Brain microvascular endothelial cell (primary cell): ENCODE results near the gene PKNOX2.

Experiments
- DNase-seq: peaks from one replicate; pipeline ENCODE4 v3.0.0-alpha.2; 2020
- H3K27ac ChIP-seq: fragments of 250-450 bp; sonication (Bioruptor Pico); 2 replicates; pipeline ENCODE4 v1.5.1; 2020; ENCODE audit warnings: mild to moderate bottlenecking, moderate library complexity
- H3K27me3 ChIP-seq: fragments of 250-450 bp; sonication (Bioruptor Pico); replicated peaks from 2 replicates; pipeline ENCODE4 v1.5.1; 2020; ENCODE audit warnings: mild to moderate bottlenecking
- H3K36me3 ChIP-seq: fragments of 250-450 bp; sonication (Bioruptor Pico); replicated peaks from 2 replicates; pipeline ENCODE4 v1.5.1; 2020; ENCODE audit warnings: mild to moderate bottlenecking
- H3K4me3 ChIP-seq: 2 replicates; pipeline ENCODE4 v1.5.1; 2011; ENCODE audit warnings: low read depth, mild to moderate bottlenecking, control low read depth, low read length, moderate library complexity
- CTCF ChIP-seq: IDR thresholded peaks from 2 replicates; pipeline ENCODE4 v1.5.1; 2011; ENCODE audit warnings: low read depth, mild to moderate bottlenecking, moderate library complexity, low read length, control low read depth, inconsistent platforms; ENCODE audit errors: missing control alignments
- in situ Hi-C: cut with HindIII; loops from 2 replicates; pipeline ENCODE4 v1.10.0; 2017; ENCODE audit warnings: low sequenced_read_pairs, low pct_ligation_motif_present

Gene PKNOX2

GRCh38 chr11:125446279-125446678 is 281.7 kb downstream of the PKNOX2 start:
- no peaks in the 10 kb centered on the region for H3K36me3 ChIP-seq
- DNase-seq, result no peak

DNA sequence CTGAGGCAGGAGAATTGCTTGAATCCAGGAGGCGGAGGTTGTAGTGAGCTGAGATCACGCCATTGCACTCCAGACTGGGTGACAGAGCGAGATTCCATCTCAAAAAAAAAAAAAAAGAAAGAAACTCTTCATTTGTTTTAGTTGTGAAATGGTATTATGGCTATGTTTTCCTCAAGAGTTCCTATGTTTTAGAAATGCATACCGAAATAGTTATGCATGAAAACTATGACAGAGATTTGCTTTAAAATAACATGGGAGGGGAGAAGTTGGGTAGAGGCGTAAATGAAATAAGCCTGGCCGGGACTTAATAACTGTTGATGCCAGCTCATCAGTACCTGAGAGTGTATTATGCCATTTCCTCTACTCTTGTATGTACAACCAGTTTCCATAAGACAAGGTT is 283.2 kb downstream of the PKNOX2 start:
- Histone ChIP-seq H3K27me3 (no peaks in the 10 kb centered on the region), H3K27ac (no peak overlapping the region), H3K4me3 (no peak overlapping the region), H3K36me3 (no peaks in the 10 kb centered on the region)
- in situ Hi-C loops, result no loop called here
- no peak for TF ChIP-seq CTCF
- no peak for DNase-seq

More at GRCh38 chr11:125446279-125446678, 281.7 kb downstream of the PKNOX2 start:
- H3K4me3 ChIP-seq, result no peak overlapping the region
- in situ Hi-C loops, result no loop called here
- no peaks in the 10 kb centered on the region for H3K27me3 ChIP-seq
- no peak for TF ChIP-seq CTCF
- no peak overlapping the region for H3K27ac ChIP-seq

- no peak for DNase-seq
- no peaks in the 10 kb centered on the region for H3K36me3 ChIP-seq
- TF ChIP-seq CTCF, result no peak
- in situ Hi-C loops, result no loop called here
- H3K27ac ChIP-seq, result no peak overlapping the region
- no peaks in the 10 kb centered on the region for H3K27me3 ChIP-seq
- no peak overlapping the region for H3K4me3 ChIP-seq
Measured at GRCh38 chr11:125448136-125448535, 283.6 kb downstream of the PKNOX2 start.

- H3K36me3 ChIP-seq, result no peaks in the 10 kb centered on the region
- no peak for DNase-seq
- no peak for TF ChIP-seq CTCF
- H3K27ac ChIP-seq, result no peak overlapping the region
- H3K27me3 ChIP-seq, result no peaks in the 10 kb centered on the region
- H3K4me3 ChIP-seq, result no peak overlapping the region
- in situ Hi-C loops, result no loop called here
Measured at GRCh38 chr11:125449565-125449964, 285.0 kb downstream of the PKNOX2 start.

DNA sequence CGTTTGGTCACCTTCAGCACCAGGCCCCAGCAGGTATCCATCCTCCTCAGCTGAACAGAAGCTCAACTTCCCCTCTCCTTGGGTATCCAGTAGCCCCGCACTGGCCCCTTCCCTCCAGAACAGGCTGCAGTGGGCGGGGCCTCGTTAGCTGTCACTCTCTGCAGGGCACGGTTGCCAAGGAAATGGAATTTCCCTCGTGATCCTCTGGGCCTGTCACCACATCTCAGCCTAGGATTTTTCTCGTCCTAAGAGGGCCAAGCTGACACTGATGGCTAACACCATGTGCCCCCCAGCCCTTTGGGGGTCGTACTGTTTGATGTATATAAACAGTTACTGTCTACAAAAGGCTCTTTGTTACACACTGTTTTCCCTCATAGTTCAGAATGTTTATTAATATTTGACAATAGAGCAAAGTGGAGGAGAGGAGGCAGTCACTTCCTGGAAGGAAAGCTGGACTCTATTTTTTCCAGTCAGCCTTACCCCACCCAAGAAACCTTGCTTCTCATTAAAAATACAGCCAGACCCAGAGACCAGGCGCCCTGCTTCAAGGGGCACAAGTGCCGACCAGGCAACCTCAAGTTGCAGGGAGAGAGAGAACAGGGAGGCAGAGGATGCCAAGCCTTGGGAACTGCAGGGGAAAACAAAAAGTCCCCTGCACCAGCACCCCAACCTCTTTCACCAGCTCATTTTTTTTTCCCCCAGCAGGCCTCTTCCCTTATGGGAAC is 287.0 kb downstream of the PKNOX2 start:
- H3K36me3 ChIP-seq, result no peaks in the 10 kb centered on the region
- no peak for TF ChIP-seq CTCF
- no peak overlapping the region for H3K27ac ChIP-seq
- DNase-seq, result peak; percentile 22
- in situ Hi-C loops, result no loop called here
- no peak overlapping the region for H3K4me3 ChIP-seq
- no peaks in the 10 kb centered on the region for H3K27me3 ChIP-seq

DNA sequence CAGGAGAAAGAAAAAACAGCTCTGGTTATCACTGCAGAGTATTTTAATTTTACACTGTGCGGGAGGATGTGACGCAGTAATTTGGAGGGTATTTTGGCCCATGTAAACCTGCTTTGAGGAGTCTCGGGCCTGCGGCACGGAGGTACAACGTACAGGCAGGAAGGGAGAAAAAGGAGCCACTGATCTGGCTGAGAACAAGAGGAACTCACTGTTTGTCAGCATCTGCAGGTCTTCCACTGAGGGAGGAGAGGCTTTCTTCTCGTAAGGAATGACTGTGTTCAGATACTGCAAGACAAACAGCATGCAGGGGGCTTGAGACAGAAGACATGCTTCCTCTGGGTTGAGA is 287.5 kb downstream of the PKNOX2 start:
- H3K27me3 ChIP-seq, result no peaks in the 10 kb centered on the region
- DNase-seq, result no peak
- H3K4me3 ChIP-seq, result no peak overlapping the region
- in situ Hi-C loops, result no loop called here
- no peak overlapping the region for H3K27ac ChIP-seq
- no peaks in the 10 kb centered on the region for H3K36me3 ChIP-seq
- TF ChIP-seq CTCF, result no peak
